K562 (cell line): Measurements from ENCODE around the gene C1RL. TPM values are rescaled to one million over a fixed set of nuclear protein-coding genes. Genes with fewer than 3 reads are reported as not detected.

ENCODE experiments used
- CBX5 ChIP-seq: IDR thresholded peaks from 2 replicates; pipeline ENCODE4 v1.6.1; 2014; ENCODE audit warnings: low read depth, borderline replicate concordance
- CREB1 ChIP-seq, 2 experiments: sonication (generic) in 1 of 2; formaldehyde crosslinking in 1 of 2; IDR thresholded peaks; 2 replicates each; pipeline versions ENCODE4 v1.6.1 to v1.8.0; 2012 to 2022; ENCODE audit warnings: inconsistent platforms in 1 of 2, mild to moderate bottlenecking in 1 of 2, missing genetic modification reagents in 1 of 2, moderate library complexity in 1 of 2
- CSDE1 ChIP-seq, 2 experiments: fragments of 450-650 bp; IDR thresholded peaks; 2 replicates each; pipeline ENCODE4 v1.6.1; 2016; ENCODE audit warnings: mild to moderate bottlenecking in 1 of 2
- DNMT1 ChIP-seq: fragments of 450-650 bp; IDR thresholded peaks from 2 replicates; pipeline ENCODE4 v1.6.1; 2016; ENCODE audit warnings: antibody characterized with exemption, mild to moderate bottlenecking
- ELK1 ChIP-seq: sonication (generic); formaldehyde crosslinking; IDR thresholded peaks from 2 replicates; pipeline ENCODE4 v1.8.1; 2022; ENCODE audit warnings: missing genetic modification reagents
- ESRRA ChIP-seq: fragments of 450-650 bp; IDR thresholded peaks from 2 replicates; pipeline ENCODE4 v1.6.1; 2014; ENCODE audit warnings: low read depth, mild to moderate bottlenecking, moderate library complexity, borderline replicate concordance
- FOS ChIP-seq: IDR thresholded peaks from 3 replicates; pipeline ENCODE4 v1.6.1; 2011; ENCODE audit not compliant: insufficient read length; ENCODE audit errors: extremely low read depth
- GTF2F1 ChIP-seq: IDR thresholded peaks from 2 replicates; pipeline ENCODE4 v1.6.1; 2011; ENCODE audit warnings: low read depth, low read length, improper control_type of control experiment
- HDAC1 ChIP-seq, 2 experiments: fragments of 450-650 bp; IDR thresholded peaks; 2 replicates each; pipeline ENCODE4 v1.6.1; 2016 to 2017; ENCODE audit warnings: inconsistent platforms in 1 of 2, mild to moderate bottlenecking in 1 of 2, moderate library complexity in 1 of 2
- MEF2D ChIP-seq: conservative IDR thresholded peaks from 2 replicates; pipeline ENCODE4 v1.6.1; 2016; ENCODE audit warnings: low read depth, missing genetic modification characterization, missing compliant biosample characterization
- NR1H2 ChIP-seq: sonication (generic); formaldehyde crosslinking; IDR thresholded peaks from 2 replicates; pipeline ENCODE4 v1.4.0; 2020; ENCODE audit warnings: mild to moderate bottlenecking, missing genetic modification reagents
- POLR2G ChIP-seq: fragments of 200-400 bp; formaldehyde crosslinking; IDR thresholded peaks from 2 replicates; pipeline ENCODE4 v1.6.1; 2017; ENCODE audit warnings: low read depth, mild to moderate bottlenecking, antibody characterized with exemption, low read length, moderate library complexity
- POLR2H ChIP-seq: IDR thresholded peaks from 2 replicates; pipeline ENCODE4 v1.6.1; 2016; ENCODE audit warnings: missing genetic modification characterization, low read depth, mild to moderate bottlenecking, control low read depth, missing compliant biosample characterization, moderate library complexity
- PTRF ChIP-seq: fragments of 450-650 bp; IDR thresholded peaks from 2 replicates; pipeline ENCODE4 v1.6.1; 2016; ENCODE audit warnings: mild to moderate bottlenecking, missing genetic modification characterization, missing compliant biosample characterization
- SRSF7 ChIP-seq: fragments of 200-400 bp; formaldehyde crosslinking; optimal IDR thresholded peaks from 2 replicates; pipeline ENCODE3; 2017; ENCODE audit warnings: mild to moderate bottlenecking, low read depth, low read length
- ZFX ChIP-seq: sonication (generic); formaldehyde crosslinking; IDR thresholded peaks from 2 replicates; pipeline ENCODE4 v1.8.0; 2022; ENCODE audit warnings: mild to moderate bottlenecking, missing genetic modification reagents, moderate library complexity
- ZNF217 ChIP-seq: sonication (generic); formaldehyde crosslinking; IDR thresholded peaks from 2 replicates; pipeline ENCODE4 v1.8.0; 2022; ENCODE audit warnings: mild to moderate bottlenecking, missing genetic modification reagents
- ZNF431 ChIP-seq: sonication (generic); formaldehyde crosslinking; IDR thresholded peaks from 2 replicates; pipeline ENCODE4 v1.8.0; 2022; ENCODE audit warnings: mild to moderate bottlenecking, missing genetic modification reagents
- ZNF436 ChIP-seq: fragments of 250-450, 450-650 bp; sonication (Bioruptor Pico); formaldehyde crosslinking; IDR thresholded peaks from 2 replicates; pipeline ENCODE4 v1.7.0; 2020; ENCODE audit warnings: mild to moderate bottlenecking
- ZNF507 ChIP-seq: conservative IDR thresholded peaks from 2 replicates; pipeline ENCODE4 v1.6.1; 2017; ENCODE audit warnings: missing genetic modification characterization, missing compliant biosample characterization
- ZNF57 ChIP-seq: fragments of 450-650 bp; formaldehyde crosslinking; IDR thresholded peaks from 2 replicates; pipeline ENCODE4 v1.4.0; 2020; ENCODE audit warnings: mild to moderate bottlenecking, moderate library complexity
- polyA plus RNA-seq, 8 experiments: library from polyadenylated mRNA; depleted of rRNA in 4 of 8; stranded (reverse) in 5 of 8; unstranded in 3 of 8; fragments of >200 nt; fragmentation: Nextera tagmentation in 2 of 8; fragmentation: Illumina TruSeq in 1 of 8; extraction: Ambion mirVana in 2 of 8; extraction: Trizol in 1 of 8; gene quantifications; 2 replicates each; pipeline versions ENCODE4 v1.2.1 to v1.2.3, GENCODE V29; 2011 to 2014; ENCODE audit warnings: inconsistent platforms in 1 of 8, missing spikeins in 1 of 8
- total RNA-seq, 7 experiments: library from RNA; depleted of rRNA in 6 of 7; stranded (reverse); fragments of >200 nt in 6 of 7; fragmentation: Illumina TruSeq in 2 of 7; extraction: Trizol in 2 of 7; gene quantifications; 2 replicates each; pipeline versions ENCODE4 v1.2.1 to v1.2.3, GENCODE V29; 2011 to 2021; ENCODE audit warnings: low replicate concordance in 1 of 7

The C1RL gene
- total and polyA plus RNA-seq, 9 of the 15 experiments (the other 6 are each of a cell fraction or from before 2014, with no cell fraction given), result 1.4 to 10.7 (median 8.0) TPM

GRCh38 chr12:7127916-7128626 lies 19.1 kb upstream of the C1RL start (continued):
- no peak for TF ChIP-seq ESRRA
- no peak for TF ChIP-seq CREB1 (IDR thresholded peaks at IDR 0.05)
- TF ChIP-seq CREB1 (CRISPR knock-in tag; IDR thresholded peaks at IDR 0.05), result no peak
- TF ChIP-seq GTF2F1, result no peak
- TF ChIP-seq ZNF431, result no peak
- no peak for TF ChIP-seq ELK1 (CRISPR knock-in tag)
- no peak for TF ChIP-seq FOS
- no peak for TF ChIP-seq CSDE1 (IDR thresholded peaks at IDR 0.05)
- TF ChIP-seq MEF2D (tag), result no peak
- peak; percentile 4; the same call in 1 of the 2 replicates for TF ChIP-seq ZFX (CRISPR knock-in tag)
- no peak for TF ChIP-seq ZNF57 (CRISPR knock-in tag)
- no peak for TF ChIP-seq NR1H2 (CRISPR knock-in tag)
- TF ChIP-seq ZNF507 (tag), result no peak
- no peak for TF ChIP-seq DNMT1
- no peak for TF ChIP-seq ZNF436
- 0 out of 2 replicates have a peak, but pooled peaks have one; percentile 27 for TF ChIP-seq POLR2G
- no peak for TF ChIP-seq ZNF217 (CRISPR knock-in tag)
- no peak for TF ChIP-seq HDAC1 (IDR thresholded peaks at IDR 0.05)
- TF ChIP-seq PTRF (tag), result no peak
- no peak for TF ChIP-seq SRSF7
- TF ChIP-seq CBX5, result no peak
- no peak for TF ChIP-seq POLR2H (tag)
